Measurements from ENCODE around the gene TSPEAR. TPM values are rescaled to one million over a fixed set of nuclear protein-coding genes. Genes with fewer than 3 reads are reported as not detected.

TSPEAR gene
- total RNA-seq, 1 experiment from 2014 or later: not detected

DNA sequence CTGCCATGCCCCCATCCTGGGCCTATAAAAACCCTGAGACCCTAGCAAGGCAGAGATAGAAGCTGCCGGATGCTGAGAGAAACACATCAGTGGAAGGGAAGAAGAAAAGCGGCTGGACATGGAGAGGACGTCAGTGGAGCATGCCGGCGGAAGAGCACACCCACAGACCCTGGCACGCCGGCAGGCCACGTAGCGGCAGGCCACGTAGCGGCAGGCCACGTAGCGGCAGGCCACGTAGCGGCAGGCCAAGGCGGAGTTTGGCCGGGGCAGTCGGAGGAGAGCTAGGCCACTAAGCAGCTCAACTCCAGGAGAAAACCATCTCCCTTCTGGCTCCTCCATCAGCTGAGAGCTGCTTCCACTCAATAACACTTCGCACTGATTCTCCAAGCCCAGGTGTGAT is 221.0 kb downstream of the TSPEAR start:
- no peak for DNase-seq (ENCODE audit: low read depth)
- in situ Hi-C loops (cut with HindIII; ENCODE audit: low pct_unique_long_range_greater_than_20kb, low sequenced_read_pairs): loop anchor here (25.0 kb wide), 1 partner anchor 647 kb away; no protein-coding TSS in a partner anchor

DNA sequence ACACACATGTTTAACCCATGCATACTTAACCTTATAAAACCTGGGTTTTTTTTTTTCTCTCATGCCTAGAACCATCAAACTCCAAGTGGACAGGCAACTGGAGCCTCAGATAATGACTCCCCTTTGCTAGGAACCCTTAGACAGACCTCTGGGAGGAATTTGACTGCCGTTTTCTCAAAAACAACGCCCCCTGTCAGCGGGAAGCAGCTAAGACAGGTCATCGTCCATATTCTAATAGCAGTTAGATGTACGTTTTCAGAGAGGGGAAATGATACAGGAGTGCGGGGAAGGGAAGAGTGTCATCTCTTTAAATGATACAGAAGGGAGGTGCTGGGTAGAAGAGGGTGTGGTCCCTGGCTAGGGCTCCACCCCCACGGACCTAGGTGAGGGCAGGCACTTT is 221.4 kb downstream of the TSPEAR start:
- DNase-seq (ENCODE audit: low read depth): no peak
- in situ Hi-C loops (cut with HindIII; ENCODE audit: low pct_unique_long_range_greater_than_20kb, low sequenced_read_pairs): loop anchor here (25.0 kb wide), 1 partner anchor 647 kb away; no protein-coding TSS in a partner anchor

DNA sequence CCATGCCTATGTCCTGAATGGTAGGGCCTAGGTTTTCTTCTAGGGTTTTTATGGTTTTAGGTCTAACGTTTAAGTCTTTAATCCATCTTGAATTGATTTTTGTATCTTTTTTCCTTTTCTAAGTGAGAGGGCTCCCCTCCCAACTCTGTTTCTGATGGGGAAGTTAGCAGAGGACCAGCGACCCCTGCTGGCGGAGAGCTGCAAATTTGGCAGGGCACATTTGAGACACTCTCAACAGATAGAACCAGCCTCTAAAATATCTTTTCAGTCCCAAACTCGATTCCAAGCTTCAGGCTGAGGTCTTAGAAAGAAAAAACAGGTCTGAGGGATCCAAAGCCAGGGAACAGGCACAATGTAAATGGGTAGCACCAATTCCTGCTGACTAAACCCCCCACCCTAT is 223.5 kb downstream of the TSPEAR start:
- in situ Hi-C loops (cut with HindIII; ENCODE audit: low pct_unique_long_range_greater_than_20kb, low sequenced_read_pairs): loop anchor here (25.0 kb wide), 1 partner anchor 649 kb away; no protein-coding TSS in a partner anchor
- no peak for DNase-seq (ENCODE audit: low read depth)

DNA sequence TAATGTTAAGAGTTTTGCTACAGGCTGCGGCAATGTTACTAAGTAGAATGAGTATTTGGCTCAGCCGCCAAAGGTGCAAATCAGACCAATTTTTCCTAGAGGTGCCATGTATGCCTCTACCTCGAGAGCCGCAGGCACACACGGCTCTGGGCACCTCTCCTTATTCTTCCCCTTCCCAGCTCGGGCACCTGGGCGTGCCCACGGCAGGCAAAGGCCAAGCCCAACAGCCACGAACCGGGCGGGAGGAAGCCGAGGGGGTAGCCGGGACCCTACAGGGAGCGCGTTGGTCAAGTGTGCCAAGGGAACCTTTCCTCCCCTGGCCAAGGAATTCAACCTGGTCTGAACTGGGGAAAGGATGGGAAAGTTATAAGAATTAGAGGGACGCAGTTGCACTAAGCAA is 225.1 kb downstream of the TSPEAR start:
- in situ Hi-C loops (cut with HindIII; ENCODE audit: low pct_unique_long_range_greater_than_20kb, low sequenced_read_pairs): loop anchor here (25.0 kb wide), 1 partner anchor 651 kb away; no protein-coding TSS in a partner anchor
- no peak for DNase-seq (ENCODE audit: low read depth)

DNA sequence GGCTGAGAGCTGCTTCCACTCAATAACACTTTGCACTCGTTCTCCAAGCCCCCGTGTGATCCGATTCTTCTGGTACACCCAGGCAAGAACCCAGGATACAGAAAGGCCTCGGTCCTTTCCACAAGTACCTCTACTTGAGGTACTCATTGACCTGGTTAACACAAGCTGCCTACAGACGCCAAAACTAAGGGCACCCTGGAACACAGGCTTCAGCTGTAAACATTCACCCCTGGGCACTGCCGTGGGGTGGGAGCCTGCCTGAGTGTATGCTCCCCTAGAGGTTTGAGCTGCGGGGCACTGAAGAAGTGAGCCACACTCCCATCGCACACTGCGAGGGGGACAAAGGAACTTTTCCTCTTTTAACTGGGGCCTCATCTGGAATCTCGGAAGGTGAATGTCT is 225.6 kb downstream of the TSPEAR start:
- no peak for DNase-seq (ENCODE audit: low read depth)
- in situ Hi-C loops (cut with HindIII; ENCODE audit: low pct_unique_long_range_greater_than_20kb, low sequenced_read_pairs): loop anchor here (25.0 kb wide), 1 partner anchor 652 kb away; no protein-coding TSS in a partner anchor

DNA sequence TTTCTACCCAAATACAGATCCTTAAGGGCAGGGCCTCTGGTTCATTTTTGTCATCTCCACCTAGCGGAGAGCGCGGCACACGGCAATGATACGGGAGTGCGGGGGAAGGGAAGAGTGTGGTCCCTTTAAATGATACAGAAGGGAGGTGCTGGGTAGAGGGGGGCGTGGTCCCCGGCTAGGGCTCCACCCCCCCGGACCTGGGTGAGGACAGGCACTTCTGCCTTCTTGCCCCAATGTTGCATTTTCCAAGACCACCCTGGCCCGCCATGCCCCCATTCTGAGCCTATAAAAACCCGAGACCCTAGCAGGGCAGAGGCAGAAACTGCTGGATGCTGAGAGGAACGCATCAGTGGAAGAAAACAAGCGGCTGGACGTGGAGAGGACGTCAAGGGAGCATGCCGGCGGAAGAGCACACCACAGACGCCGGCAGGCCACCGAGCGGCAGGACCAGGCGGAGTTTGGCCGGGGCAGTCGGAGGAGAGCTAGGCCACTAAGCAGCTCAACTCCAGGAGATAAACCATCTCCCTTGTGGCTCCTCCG is 226.0 kb downstream of the TSPEAR start:
- no peak for DNase-seq (ENCODE audit: low read depth)
- in situ Hi-C loops (cut with HindIII; ENCODE audit: low pct_unique_long_range_greater_than_20kb, low sequenced_read_pairs): loop anchor here (25.0 kb wide), 1 partner anchor 652 kb away; no protein-coding TSS in a partner anchor

DNA sequence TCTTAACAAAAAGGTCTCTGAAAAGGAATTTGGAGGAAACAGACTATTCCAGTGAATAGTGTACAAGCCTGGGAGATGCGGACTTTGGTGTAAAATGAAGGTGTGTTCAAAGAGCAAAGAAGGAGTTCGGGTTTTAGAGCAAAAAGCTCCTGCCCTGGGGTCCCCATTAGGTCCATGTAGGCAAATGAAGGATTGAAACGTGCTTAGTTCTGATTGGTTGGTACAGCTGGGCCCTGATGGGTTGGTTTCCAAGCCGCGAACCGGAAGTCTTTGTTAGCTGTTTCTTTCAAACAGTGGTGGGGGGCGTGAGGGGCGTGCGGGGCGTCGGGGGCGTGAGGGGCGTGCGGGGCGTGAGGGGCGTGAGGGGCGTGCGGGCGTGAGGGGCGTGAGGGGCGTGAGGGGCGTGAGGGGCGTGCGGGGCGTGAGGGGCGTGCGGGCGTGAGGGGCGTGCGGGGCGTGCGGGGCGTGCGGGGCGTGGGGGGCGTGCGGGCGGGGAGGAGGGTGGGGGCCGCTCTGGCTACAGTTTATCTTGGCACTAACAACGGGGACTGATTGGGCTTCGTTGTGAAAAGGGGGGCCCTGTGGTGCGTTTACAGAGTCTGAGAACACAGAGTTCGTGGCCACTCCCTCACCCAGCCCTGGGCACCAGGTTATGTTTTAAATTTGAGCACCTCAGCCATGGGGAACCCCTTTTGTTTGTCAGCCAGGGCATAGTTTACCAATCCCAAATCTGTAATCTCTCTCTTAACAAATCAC is 226.7 kb downstream of the TSPEAR start:
- no peak for DNase-seq (ENCODE audit: low read depth)
- in situ Hi-C loops (cut with HindIII; ENCODE audit: low pct_unique_long_range_greater_than_20kb, low sequenced_read_pairs): loop anchor here (25.0 kb wide), 1 partner anchor 653 kb away; no protein-coding TSS in a partner anchor

DNA sequence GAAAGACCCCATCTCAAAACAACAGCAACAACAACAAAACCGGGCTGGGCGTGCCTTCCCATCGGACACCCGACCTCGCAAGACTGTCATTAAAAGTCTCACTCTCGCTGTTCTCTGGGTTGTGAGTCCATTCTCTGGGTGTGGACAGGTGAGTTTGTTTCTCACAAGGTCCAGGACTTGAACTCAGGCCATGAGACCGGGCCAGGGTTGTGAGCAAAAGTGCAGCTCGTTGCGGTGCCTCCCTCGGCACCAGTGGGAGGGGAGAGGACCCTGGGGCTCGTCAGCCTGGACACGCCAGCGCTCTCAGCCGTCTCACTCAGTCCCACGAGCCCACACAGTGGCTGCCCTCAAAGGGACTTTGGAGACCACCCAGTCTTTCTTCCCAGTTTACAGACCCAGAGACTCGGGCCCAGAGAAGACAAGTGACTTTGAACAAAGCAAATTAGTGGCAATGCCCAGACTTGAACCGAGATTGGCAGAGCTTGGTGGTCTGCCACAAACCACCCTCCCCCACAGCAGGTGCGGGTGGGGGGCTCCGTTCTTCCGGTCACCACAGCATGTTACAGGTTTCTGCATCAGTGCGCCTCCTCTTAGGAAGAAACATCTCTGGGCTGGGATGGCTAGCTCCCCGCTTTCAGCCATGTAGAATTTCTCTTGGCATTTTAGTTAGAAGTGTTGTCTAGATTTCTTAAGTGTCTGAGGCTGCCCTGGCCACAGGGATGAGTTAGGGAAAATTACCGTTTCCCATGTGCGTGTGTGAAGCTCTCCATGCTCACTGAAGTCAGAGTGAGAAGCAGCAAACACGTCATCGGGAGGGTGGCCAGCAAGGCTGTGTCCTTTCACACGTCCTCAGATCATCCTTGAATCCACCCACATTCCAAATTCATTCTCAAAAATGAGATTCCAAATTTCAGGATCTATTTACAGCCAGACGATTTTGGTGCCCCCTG is 227.8 kb downstream of the TSPEAR start:
- DNase-seq (ENCODE audit: low read depth): no peak
- in situ Hi-C loops (cut with HindIII; ENCODE audit: low pct_unique_long_range_greater_than_20kb, low sequenced_read_pairs): loop anchor here (25.0 kb wide), 1 partner anchor 654 kb away; no protein-coding TSS in a partner anchor

DNA sequence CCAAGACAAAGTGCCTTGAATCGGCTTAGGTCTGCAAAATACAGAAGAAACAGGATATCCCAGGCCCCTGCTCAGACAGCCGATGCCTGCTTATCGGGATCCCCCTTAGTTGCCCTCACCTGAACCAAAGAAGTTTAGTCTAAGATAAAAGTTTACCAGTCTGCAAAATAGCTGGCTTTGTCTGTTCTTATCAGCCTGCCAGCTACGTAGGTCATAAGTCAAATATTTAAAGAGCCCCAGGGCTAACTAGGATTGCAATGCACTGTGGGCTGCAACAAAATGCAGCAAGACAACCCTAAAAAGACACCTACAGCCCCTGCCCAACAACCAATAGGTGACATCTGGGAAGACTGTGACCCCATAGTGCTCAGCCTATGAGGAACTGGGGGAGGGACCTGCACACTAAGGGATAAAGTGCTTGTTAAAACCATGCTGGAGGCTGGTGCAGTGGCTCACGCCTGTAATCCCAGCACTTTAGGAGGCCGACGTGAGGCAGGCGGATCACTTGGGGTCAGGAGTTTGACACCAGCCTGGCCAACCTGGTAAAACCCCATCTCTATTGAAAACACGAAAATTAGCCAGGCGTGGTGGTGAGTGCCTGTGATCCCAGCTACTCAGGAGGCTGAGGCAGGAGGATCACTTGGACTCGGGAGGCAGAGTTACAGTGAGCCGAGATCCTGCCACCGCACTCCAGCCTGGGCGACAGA is 228.6 kb downstream of the TSPEAR start:
- in situ Hi-C loops (cut with HindIII; ENCODE audit: low pct_unique_long_range_greater_than_20kb, low sequenced_read_pairs): loop anchor here (25.0 kb wide), 1 partner anchor 655 kb away; no protein-coding TSS in a partner anchor
- no peak for DNase-seq (ENCODE audit: low read depth)

DNA sequence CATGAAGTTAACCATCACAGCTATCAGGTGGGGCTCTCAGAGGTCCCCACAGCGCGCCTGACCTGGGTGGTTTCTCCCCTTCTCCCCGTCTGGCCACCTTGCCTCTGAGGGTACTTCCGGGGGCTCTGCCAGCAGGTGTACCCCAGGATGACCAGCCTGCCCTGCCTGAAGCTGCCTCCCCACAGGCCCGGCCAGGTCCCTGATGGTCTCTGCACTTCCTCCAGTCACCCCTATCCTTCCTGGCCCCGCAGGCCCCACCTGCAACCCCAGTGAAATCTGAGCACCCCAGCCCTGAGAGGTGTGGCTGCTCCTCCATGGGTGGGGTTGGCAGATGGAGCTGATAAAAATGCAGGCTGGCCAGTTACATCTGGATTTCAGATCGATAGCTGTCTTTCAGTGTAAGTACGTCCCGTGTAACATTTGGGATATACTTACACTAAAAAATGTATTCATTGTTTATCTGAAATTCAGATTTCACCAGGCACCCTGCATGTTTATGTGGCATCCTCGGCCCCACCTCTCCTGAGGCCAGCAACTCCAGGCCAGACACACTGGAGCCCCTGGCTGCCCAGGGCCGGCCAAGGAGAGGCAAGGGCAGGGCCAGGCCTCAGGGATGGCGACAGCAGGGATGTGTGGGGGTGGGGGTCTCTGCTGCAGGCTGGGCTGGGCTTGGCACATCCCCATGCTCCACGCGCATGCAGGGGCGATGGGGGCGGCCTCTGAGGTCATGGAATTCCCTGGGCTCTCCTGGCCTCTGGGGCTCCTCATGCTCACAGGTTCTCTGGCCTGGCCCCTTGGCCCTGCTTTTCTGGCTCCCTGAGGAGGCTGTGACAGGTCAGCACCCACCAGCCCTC is 230.9 kb downstream of the TSPEAR start:
- in situ Hi-C loops (cut with HindIII; ENCODE audit: low pct_unique_long_range_greater_than_20kb, low sequenced_read_pairs): loop anchor here (25.0 kb wide), 1 partner anchor 657 kb away; no protein-coding TSS in a partner anchor

DNA sequence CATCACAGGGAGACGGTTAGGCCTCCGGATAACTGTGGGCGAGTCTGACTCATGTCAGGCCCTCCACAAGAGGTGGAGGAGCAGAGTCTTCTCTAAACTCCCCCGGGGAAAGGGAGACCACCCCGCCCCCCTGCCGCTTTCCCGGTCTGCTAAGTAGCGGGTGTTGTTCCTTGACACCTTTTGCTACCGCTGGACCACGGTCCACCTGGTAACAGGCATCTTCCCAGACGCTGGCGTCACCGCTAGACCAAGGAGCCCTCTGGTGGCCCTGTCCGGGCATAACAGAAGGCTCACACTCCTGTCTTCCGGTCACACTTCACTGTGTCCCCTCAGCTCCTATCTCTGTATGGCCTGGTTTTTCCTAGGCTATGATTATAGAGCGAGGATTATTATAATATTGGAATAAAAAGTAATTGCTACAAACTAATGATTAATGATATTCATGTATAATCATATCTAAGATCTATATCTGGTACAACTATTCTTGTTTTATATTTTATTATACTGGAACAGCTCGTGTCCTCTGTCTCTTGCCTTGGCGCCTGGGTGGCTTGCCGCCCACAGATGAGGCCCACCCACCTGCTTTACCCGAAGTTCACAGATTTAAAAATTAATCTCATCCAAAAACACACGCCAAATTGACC is 231.7 kb downstream of the TSPEAR start:
- in situ Hi-C loops (cut with HindIII; ENCODE audit: low pct_unique_long_range_greater_than_20kb, low sequenced_read_pairs): loop anchor here (25.0 kb wide), 1 partner anchor 658 kb away; no protein-coding TSS in a partner anchor
- peak; percentile 28 for DNase-seq (ENCODE audit: low read depth)

More for the DNA sequence above, 230.9 kb downstream of the TSPEAR start:
- DNase-seq (ENCODE audit: low read depth): no peak

DNA sequence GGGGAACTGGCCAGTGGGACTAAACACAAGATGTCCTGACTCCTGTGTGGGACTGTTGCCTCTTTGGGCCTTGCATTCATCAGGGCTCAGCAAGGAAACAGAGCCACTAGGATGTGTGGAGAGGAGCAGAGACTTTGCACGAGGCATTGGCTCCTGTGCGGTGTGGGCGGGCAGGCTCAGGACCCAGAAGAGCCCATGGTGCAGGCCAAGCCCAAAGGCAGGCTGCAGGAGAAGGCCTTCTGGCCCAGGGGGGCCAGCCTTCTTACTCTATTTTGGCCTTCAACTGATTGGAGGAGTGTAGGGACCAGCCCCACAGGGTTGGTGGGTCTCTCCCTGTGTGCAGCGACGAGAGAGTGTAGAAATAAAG is 232.6 kb downstream of the TSPEAR start:
- no peak for DNase-seq (ENCODE audit: low read depth)
- in situ Hi-C loops (cut with HindIII; ENCODE audit: low pct_unique_long_range_greater_than_20kb, low sequenced_read_pairs): loop anchor here (25.0 kb wide), 1 partner anchor 659 kb away; no protein-coding TSS in a partner anchor

DNA sequence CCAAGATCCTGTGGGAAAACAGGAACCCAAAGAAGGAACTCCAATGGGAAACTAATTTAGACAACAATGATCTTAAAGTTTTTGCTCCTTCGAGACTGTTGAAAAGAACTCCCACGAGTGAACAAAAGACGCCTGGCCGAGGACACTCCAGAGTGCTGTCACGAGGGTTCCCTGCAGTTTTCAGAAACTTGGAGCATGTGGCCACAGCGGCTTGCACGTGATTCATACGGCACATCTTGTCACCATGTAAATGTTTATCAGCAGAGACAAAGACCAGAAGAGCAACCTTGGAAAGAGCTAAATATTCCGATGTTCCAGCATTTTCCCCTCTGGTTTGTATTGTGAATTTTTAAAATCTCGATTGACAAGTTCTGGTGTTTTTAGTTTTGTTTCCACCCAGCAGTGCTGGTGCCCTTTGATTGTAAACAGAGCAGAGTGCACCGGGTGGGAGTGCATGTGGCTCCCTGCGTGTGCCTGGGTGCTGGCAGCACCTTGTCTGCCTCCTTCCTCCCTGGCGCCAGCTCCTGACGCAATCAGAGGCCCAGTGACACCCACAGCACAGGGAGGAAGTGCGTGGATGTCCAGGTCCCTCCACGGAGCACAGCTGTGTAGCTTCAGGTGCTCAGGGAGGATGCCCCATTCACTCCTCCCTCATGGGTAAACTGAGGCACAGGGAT is 233.1 kb downstream of the TSPEAR start:
- in situ Hi-C loops (cut with HindIII; ENCODE audit: low pct_unique_long_range_greater_than_20kb, low sequenced_read_pairs): loop anchor here (25.0 kb wide), 1 partner anchor 659 kb away; no protein-coding TSS in a partner anchor

DNA sequence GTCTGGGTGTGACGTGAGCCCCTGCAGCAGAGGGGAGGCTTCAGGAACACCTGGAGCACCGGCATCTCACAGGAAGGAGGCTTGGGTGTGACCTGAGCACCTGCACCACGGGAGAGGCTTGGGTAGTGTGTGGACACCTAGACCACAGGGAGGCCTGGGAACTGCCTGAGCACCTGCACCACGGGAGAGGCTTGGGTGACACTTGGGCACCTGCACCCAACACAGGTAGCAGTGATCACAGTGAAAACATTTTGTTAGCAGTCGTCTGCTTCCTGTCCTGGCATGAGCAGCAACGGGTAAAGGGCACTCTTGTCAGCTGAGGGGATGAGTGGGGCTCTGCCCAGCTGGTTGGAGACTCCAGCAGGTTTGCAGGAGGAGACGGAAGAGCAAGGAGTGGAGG is 233.7 kb downstream of the TSPEAR start:
- DNase-seq (ENCODE audit: low read depth): no peak
- in situ Hi-C loops (cut with HindIII; ENCODE audit: low pct_unique_long_range_greater_than_20kb, low sequenced_read_pairs): loop anchor here (25.0 kb wide), 1 partner anchor 660 kb away; no protein-coding TSS in a partner anchor

More for the DNA sequence above, 233.1 kb downstream of the TSPEAR start:
- DNase-seq (ENCODE audit: low read depth): no peak

DNA sequence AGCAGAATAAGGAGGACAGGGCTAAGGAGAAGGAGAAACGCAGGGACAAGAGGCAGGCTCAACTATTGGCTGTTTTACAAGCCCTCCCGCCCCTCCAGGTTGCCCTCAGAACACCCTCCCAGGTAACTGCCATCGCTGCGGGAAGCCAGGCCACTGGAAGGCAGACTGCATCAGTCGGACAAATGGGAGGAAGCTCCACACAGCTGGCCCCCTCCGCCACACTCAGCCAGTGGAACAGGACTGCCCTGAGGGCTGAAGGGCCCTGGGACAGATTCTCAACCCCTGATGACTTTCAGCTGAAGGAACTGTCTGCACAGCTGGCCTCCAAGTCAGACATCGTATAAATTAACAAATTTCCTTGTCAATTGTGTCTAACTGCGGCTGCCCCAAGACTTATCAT is 234.2 kb downstream of the TSPEAR start:
- in situ Hi-C loops (cut with HindIII; ENCODE audit: low pct_unique_long_range_greater_than_20kb, low sequenced_read_pairs): loop anchor here (25.0 kb wide), 1 partner anchor 660 kb away; no protein-coding TSS in a partner anchor
- DNase-seq (ENCODE audit: low read depth): no peak
